Upper lobe of right lung (tissue), 1 donor: Measurements from ENCODE around the gene TMEM240. TPM values are rescaled to one million over a fixed set of nuclear protein-coding genes. Genes with fewer than 3 reads are reported as not detected.

Experiments
- ATAC-seq: fragments of 200-7000 bp; cut with Tn5 transposase; one replicate; pipeline ENCODE4 v1.9.1; 2020; ENCODE audit warnings: mild to moderate bottlenecking, moderate library complexity
- DNase-seq: peaks from one replicate; pipeline ENCODE4 v3.0.0-alpha.2; 2020
- H3K27ac ChIP-seq: fragments of 200-600 bp; one replicate; pipeline ENCODE4 v1.8.0; 2022
- H3K27me3 ChIP-seq: fragments of 200-600 bp; one replicate; pipeline ENCODE4 v1.8.0; 2022; ENCODE audit warnings: mild to moderate bottlenecking
- H3K36me3 ChIP-seq: fragments of 200-600 bp; one replicate; pipeline ENCODE4 v1.8.0; 2022
- H3K4me1 ChIP-seq: fragments of 200-600 bp; one replicate; pipeline ENCODE4 v1.8.0; 2022
- H3K4me3 ChIP-seq: fragments of 200-600 bp; one replicate; pipeline ENCODE4 v1.8.0; 2022; ENCODE audit warnings: mild to moderate bottlenecking
- H3K9me3 ChIP-seq: fragments of 200-600 bp; one replicate; pipeline ENCODE4 v1.8.0; 2022
- intact Hi-C: fragments of 100-400 bp; cut with DNase I; formaldehyde crosslinking; loops from one replicate; pipeline ENCODE4 v1.11.0; 2022
- total RNA-seq: library from RNA; stranded (reverse); fragmentation: NEBNext Ultra II Directional; extraction: Animal tissue kit (Norgen Biotek cat#: 25700); gene quantifications from one replicate; pipeline ENCODE4 v1.2.1, GENCODE V29; 2021
- TF ChIP-seq, protein P1 (sequence below): fragments of 200-600 bp; IDR thresholded peaks from one replicate; pipeline ENCODE4 v1.8.0; 2022; ENCODE audit warnings: antibody characterized with exemption
- donor health status: DM: no; HTN: yes; CAD: no; lungs with severe emphysema.

The TMEM240 gene
- total RNA-seq, 1 donor from 2014 or later, result 2.9 TPM

DNA sequence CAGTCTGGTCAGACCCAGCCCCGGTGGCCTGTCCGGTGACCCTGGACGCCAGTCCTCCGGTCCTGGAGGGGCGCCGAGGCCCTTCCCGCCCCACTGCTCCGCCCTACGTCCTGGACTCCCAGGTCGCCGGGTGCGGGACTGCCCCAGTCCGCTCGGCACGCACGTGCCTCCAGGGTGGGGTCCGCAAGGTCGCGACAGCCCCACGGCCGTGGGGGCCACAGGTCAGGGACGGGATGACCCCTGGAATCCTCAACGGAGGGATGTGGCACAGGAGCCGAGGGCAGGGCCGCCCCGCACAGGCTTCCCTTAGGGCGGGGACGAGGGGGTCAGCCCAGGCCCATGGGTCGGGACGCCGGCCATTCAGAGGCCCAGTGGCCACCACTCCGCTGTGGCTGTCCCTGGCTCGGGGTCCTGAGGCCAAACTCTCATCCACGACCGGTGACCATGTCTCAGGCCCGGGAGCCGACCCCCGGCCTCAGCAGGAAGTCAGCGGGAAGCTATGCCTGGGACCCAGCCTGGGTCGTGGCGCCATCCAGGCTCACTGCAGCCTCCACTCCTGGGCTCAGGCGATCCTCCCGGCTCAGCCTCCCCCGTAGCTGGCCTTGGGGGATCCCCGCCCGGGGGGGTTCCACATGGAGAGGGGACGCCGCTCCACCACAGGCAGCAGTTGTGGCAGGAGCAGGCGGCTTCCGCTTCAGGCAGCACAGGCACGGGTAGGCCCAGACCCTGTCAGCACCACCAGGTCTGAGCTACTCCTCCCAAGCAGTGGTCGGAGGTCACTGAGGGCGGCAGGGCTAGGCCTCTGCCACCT lies 599 bp upstream of the TMEM240 start:
- intact Hi-C loops, result no loop called here
- H3K9me3 ChIP-seq, result no peaks in the 10 kb centered on the region
- peaks cover 27% of the 10 kb centered on the region for H3K36me3 ChIP-seq
- TF ChIP-seq, protein P1, sequence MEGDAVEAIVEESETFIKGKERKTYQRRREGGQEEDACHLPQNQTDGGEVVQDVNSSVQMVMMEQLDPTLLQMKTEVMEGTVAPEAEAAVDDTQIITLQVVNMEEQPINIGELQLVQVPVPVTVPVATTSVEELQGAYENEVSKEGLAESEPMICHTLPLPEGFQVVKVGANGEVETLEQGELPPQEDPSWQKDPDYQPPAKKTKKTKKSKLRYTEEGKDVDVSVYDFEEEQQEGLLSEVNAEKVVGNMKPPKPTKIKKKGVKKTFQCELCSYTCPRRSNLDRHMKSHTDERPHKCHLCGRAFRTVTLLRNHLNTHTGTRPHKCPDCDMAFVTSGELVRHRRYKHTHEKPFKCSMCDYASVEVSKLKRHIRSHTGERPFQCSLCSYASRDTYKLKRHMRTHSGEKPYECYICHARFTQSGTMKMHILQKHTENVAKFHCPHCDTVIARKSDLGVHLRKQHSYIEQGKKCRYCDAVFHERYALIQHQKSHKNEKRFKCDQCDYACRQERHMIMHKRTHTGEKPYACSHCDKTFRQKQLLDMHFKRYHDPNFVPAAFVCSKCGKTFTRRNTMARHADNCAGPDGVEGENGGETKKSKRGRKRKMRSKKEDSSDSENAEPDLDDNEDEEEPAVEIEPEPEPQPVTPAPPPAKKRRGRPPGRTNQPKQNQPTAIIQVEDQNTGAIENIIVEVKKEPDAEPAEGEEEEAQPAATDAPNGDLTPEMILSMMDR, result no peak
- H3K27me3 ChIP-seq, result no peaks in the 10 kb centered on the region
- H3K27ac ChIP-seq, result peak overlapping the region; percentile 24
- peaks cover 13% of the 10 kb centered on the region for H3K4me1 ChIP-seq
- DNase-seq, result no peak
- H3K4me3 ChIP-seq, result peak overlapping the region; percentile 45
- ATAC-seq, result peak; percentile 8

DNA sequence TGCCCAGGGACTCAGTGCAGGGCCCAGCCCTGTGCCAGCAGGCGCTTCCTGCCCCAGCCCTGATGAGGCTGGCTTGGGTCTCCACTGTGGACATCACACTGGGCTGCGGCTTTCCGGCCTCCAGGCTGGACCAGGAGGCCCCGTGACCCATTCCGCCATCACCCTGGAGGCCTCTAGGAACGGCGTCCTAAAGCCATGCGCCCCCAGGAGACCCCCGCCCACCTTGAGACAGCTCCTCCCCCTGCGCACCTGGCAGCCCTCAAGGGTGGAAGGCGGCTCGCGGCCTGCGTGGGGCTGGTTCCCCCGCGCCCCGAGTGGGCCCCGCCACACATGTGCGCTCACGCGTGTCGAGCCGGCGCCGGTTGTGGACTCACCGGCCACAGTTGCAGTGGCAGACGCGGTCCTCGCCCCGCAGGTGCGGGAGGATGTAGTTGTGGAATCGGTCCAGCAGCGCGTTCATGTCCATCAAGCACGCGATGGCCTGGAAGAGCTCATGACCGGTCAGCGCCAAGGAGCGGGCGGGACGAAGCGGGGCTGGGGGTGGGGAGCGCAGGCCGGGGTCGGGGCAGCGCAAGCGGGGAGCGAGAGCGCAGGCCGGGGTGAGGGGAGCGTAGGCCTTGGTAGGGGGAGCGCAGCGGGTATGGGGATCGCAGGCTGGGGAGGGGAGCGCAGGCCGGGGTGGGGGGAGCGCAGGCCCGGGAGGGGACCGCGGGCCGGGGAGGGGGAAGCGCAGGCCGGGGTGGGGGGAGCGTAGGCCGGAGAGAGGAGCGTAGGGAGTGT lies 924 bp downstream of the TMEM240 start:
- intact Hi-C loops, result no loop called here
- H3K36me3 ChIP-seq, result peaks cover 22% of the 10 kb centered on the region
- H3K27ac ChIP-seq, result no peak overlapping the region
- H3K4me3 ChIP-seq, result peak overlapping the region; percentile 45
- peaks cover 13% of the 10 kb centered on the region for H3K4me1 ChIP-seq
- ATAC-seq (no peak), DNase-seq (no peak)
- TF ChIP-seq, protein P1, result no peak
- H3K27me3 ChIP-seq, result no peaks in the 10 kb centered on the region
- no peaks in the 10 kb centered on the region for H3K9me3 ChIP-seq

DNA sequence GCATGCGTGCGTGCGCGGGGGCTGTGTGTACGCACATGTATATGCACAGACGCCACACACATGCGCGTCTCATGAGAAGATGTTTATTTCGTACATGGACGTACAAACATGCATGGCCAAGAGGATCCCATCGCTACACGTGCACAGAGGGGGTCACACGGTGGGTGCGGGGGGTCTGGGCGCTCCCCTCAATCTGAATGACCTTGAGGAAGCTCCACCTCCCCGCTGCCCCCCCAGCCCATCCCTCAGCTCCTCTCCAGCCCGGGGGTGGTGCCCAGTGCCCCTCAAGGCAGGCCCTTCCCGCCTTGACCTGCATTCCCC lies 1.5 kb downstream of the TMEM240 start:
- Histone ChIP-seq H3K4me1 (peaks cover 13% of the 10 kb centered on the region), H3K36me3 (peaks cover 22% of the 10 kb centered on the region), H3K27me3 (no peaks in the 10 kb centered on the region), H3K4me3 (no peak overlapping the region), H3K9me3 (no peaks in the 10 kb centered on the region), H3K27ac (no peak overlapping the region)
- TF ChIP-seq, protein P1, result no peak
- intact Hi-C loops, result no loop called here
- no peak for ATAC-seq
- DNase-seq, result no peak

GRCh38 chr1:1538334-1538733 lies 2.1 kb downstream of the TMEM240 start:
- no peak for DNase-seq
- intact Hi-C loops, result no loop called here
- Histone ChIP-seq H3K27ac (no peak overlapping the region), H3K27me3 (no peaks in the 10 kb centered on the region), H3K36me3 (peaks cover 21% of the 10 kb centered on the region), H3K4me3 (no peak overlapping the region), H3K9me3 (no peaks in the 10 kb centered on the region), H3K4me1 (peaks cover 13% of the 10 kb centered on the region)
- no peak for ATAC-seq
- TF ChIP-seq, protein P1, result no peak

DNA sequence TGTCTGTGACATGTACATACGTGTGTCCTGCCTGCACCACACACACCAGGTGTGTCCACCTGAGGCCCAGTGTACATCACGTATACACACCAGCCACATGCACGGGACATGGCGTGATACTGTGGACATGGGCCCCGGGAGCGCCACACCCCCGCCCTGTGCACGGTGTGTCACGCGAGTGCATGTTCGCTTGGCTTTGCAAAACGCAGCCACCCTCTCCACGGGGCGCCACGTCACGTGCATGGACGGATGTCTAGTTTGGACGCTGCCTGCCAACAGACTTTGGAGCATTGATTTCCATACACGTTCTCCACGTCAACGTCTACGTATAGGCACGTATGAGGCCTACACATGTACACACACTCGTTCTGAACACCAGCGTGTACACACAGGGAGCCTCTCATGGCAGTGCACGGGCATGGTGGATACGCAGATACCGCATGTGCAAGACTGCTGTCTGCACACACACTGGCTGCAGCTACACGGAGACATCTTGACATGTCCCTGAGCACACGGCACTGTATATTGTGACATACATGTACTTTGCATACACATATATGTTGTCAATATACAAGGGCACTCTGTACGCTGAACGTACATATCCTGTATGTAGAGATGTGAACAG lies 2.7 kb downstream of the TMEM240 start:
- no peak for DNase-seq
- Histone ChIP-seq H3K4me3 (no peak overlapping the region), H3K36me3 (peaks cover 15% of the 10 kb centered on the region), H3K9me3 (no peaks in the 10 kb centered on the region), H3K27me3 (no peaks in the 10 kb centered on the region), H3K4me1 (peaks cover 13% of the 10 kb centered on the region), H3K27ac (no peak overlapping the region)
- no peak for ATAC-seq
- intact Hi-C loops, result no loop called here
- TF ChIP-seq, protein P1, result no peak
